IMR-90 (cell line): Measurements from ENCODE around the gene ASTN2. TPM values are rescaled to one million over a fixed set of nuclear protein-coding genes. Genes with fewer than 3 reads are reported as not detected.

Experiments used
- ATAC-seq: fragments of 200-7000 bp; cut with Tn5 transposase; 2 replicates; pipeline ENCODE4 v1.9.1; 2020; ENCODE audit warnings: low read depth, mild to moderate bottlenecking, moderate library complexity
- BruUV-seq: library from RNA; stranded (reverse); fragments of 400-500 nt; replicated peaks from 2 replicates; lab custom pipeline; 2021; lab: Mats Ljungman, UMichigan
- CTCF ChIA-PET: fragments of 300-600 bp; formaldehyde crosslinking; extraction: SDS; loops from one replicate; lab custom pipeline; 2021; ENCODE audit warnings: antibody characterized with exemption; lab: Yijun Ruan, JAX
- POLR2A ChIA-PET: fragments of 300-600 bp; sonication (Branson Sonifier 250); formaldehyde crosslinking; loops from one replicate; lab custom pipeline; 2022; ENCODE audit warnings: antibody characterized with exemption; ENCODE audit not compliant: unreplicated experiment; lab: Charles Lee
- DNase-seq: peaks from one replicate; pipeline ENCODE4 v3.0.0; 2013
- H2AFZ ChIP-seq: replicated peaks from 2 replicates; pipeline ENCODE3; 2013; ENCODE audit warnings: low read length, mild to moderate bottlenecking; ENCODE audit not compliant: poor library complexity
- H2AK5ac ChIP-seq: 2 replicates; pipeline ENCODE4 v1.6.1; 2013; ENCODE audit warnings: low read depth, low read length, inconsistent platforms
- H2AK9ac ChIP-seq: replicated peaks from 2 replicates; pipeline ENCODE3; 2013; ENCODE audit warnings: mild to moderate bottlenecking, low read depth, low read length, moderate library complexity; ENCODE audit not compliant: poor library complexity
- H2BK120ac ChIP-seq: 2 replicates; pipeline ENCODE4 v1.6.1; 2013; ENCODE audit warnings: low read depth, low read length, inconsistent platforms
- H2BK15ac ChIP-seq: 3 replicates; pipeline ENCODE4 v1.6.1; 2013; ENCODE audit warnings: low read depth, low read length, inconsistent platforms
- H2BK20ac ChIP-seq: 2 replicates; pipeline ENCODE4 v1.6.1; 2013; ENCODE audit warnings: low read depth, mild to moderate bottlenecking, inconsistent platforms, low read length, moderate library complexity
- H2BK5ac ChIP-seq: 2 replicates; pipeline ENCODE4 v1.6.1; 2013; ENCODE audit warnings: mild to moderate bottlenecking, low read depth, low read length, inconsistent platforms; ENCODE audit not compliant: poor library complexity, severe bottlenecking
- H3K14ac ChIP-seq: replicated peaks from 2 replicates; pipeline ENCODE4 v1.6.1; 2013; ENCODE audit warnings: low read depth, low read length, inconsistent platforms
- H3K18ac ChIP-seq: 2 replicates; pipeline ENCODE4 v1.6.1; 2013; ENCODE audit warnings: low read depth, low read length, control low read depth
- H3K23ac ChIP-seq: 2 replicates; pipeline ENCODE4 v1.6.1; 2013; ENCODE audit warnings: low read depth, low read length, inconsistent platforms
- H3K27ac ChIP-seq: 2 replicates; pipeline ENCODE4 v1.5.1; 2013; ENCODE audit warnings: mild to moderate bottlenecking, control low read depth, low read length; ENCODE audit not compliant: insufficient read depth
- H3K27me3 ChIP-seq: 2 replicates; pipeline ENCODE4 v1.6.1; 2013; ENCODE audit warnings: low read length; ENCODE audit not compliant: control insufficient read depth, insufficient read depth
- H3K36me3 ChIP-seq: 2 replicates; pipeline ENCODE4 v1.6.1; 2013; ENCODE audit warnings: low read length, mixed read lengths; ENCODE audit not compliant: control insufficient read depth, insufficient read depth
- H3K4ac ChIP-seq: 2 replicates; pipeline ENCODE4 v1.6.1; 2013; ENCODE audit warnings: low read depth, low read length, inconsistent platforms
- H3K4me1 ChIP-seq: 2 replicates; pipeline ENCODE4 v1.6.1; 2013; ENCODE audit warnings: low read length, mixed read lengths; ENCODE audit not compliant: control insufficient read depth, insufficient read depth
- H3K4me2 ChIP-seq: 2 replicates; pipeline ENCODE4 v1.6.1; 2013; ENCODE audit warnings: low read depth, mild to moderate bottlenecking, control low read depth, low read length, moderate library complexity
- H3K4me3 ChIP-seq: 2 replicates; pipeline ENCODE4 v1.5.1; 2013; ENCODE audit warnings: low read depth, mild to moderate bottlenecking, control low read depth, low read length, moderate library complexity; ENCODE audit not compliant: insufficient read depth
- H3K56ac ChIP-seq: 2 replicates; pipeline ENCODE4 v1.6.1; 2013; ENCODE audit warnings: low read length, inconsistent platforms; ENCODE audit not compliant: insufficient read depth; ENCODE audit errors: extremely low read depth
- H3K79me1 ChIP-seq, 2 experiments: 2 replicates each; pipeline ENCODE4 v1.6.1; 2013; ENCODE audit warnings: low read length in 2 of 2, inconsistent platforms in 1 of 2, low read depth in 1 of 2
- H3K9ac ChIP-seq: 2 replicates; pipeline ENCODE4 v1.6.1; 2013; ENCODE audit warnings: low read depth, low read length, control low read depth
- H3K9me1 ChIP-seq: 2 replicates; pipeline ENCODE4 v1.6.1; 2013; ENCODE audit warnings: low read length, inconsistent platforms; ENCODE audit not compliant: insufficient read depth
- H3K9me3 ChIP-seq: 2 replicates; pipeline ENCODE4 v1.6.1; 2013; ENCODE audit warnings: low read length; ENCODE audit not compliant: control insufficient read depth, insufficient read depth
- H4K20me1 ChIP-seq: 2 replicates; pipeline ENCODE4 v1.6.1; 2013; ENCODE audit warnings: low read length, inconsistent platforms; ENCODE audit not compliant: insufficient read depth
- H4K5ac ChIP-seq: 2 replicates; pipeline ENCODE4 v1.6.1; 2013; ENCODE audit warnings: mild to moderate bottlenecking, low read depth, low read length, control low read depth
- H4K8ac ChIP-seq, 2 experiments: 2 replicates each; pipeline ENCODE4 v1.6.1; 2013; ENCODE audit warnings: low read depth in 2 of 2, low read length in 2 of 2, control low read depth in 1 of 2, inconsistent platforms in 1 of 2
- H4K91ac ChIP-seq: 2 replicates; pipeline ENCODE4 v1.6.1; 2013; ENCODE audit warnings: low read depth, low read length, inconsistent platforms; ENCODE audit not compliant: insufficient read depth
- CHD1 ChIP-seq: IDR thresholded peaks from 2 replicates; pipeline ENCODE4 v1.6.1; 2012; ENCODE audit warnings: low read depth, low read length, improper control_type of control experiment
- FOS ChIP-seq: fragments of 150-350 bp; IDR thresholded peaks from 2 replicates; pipeline ENCODE4 v1.6.1; 2016; ENCODE audit warnings: low read depth, low read length
- MAFK ChIP-seq: IDR thresholded peaks from 2 replicates; pipeline ENCODE4 v1.6.1; 2012; ENCODE audit warnings: low read depth, low read length, improper control_type of control experiment
- POLR2A ChIP-seq: IDR thresholded peaks from 2 replicates; pipeline ENCODE4 v1.6.1; 2012; ENCODE audit warnings: mild to moderate bottlenecking, low read depth, low read length
- RCOR1 ChIP-seq: IDR thresholded peaks from 2 replicates; pipeline ENCODE4 v1.6.1; 2012; ENCODE audit warnings: mild to moderate bottlenecking, low read length, improper control_type of control experiment; ENCODE audit not compliant: insufficient replicate concordance
- RFX5 ChIP-seq: IDR thresholded peaks from 2 replicates; pipeline ENCODE4 v1.8.0; 2012; ENCODE audit warnings: low read depth, mild to moderate bottlenecking, low read length, moderate library complexity
- dilution Hi-C: fragments of 300-500 bp; cut with HindIII; formaldehyde crosslinking; loops from one replicate; pipeline ENCODE4 v1.14.3; 2018; ENCODE audit warnings: low sequenced_read_pairs; ENCODE audit not compliant: unreplicated experiment
- in situ Hi-C: fragments of 300-500 bp; cut with MboI; formaldehyde crosslinking; loops from 3 replicates; pipeline ENCODE4 v1.14.3; 2019; ENCODE audit warnings: low sequenced_read_pairs, inconsistent platforms, mixed read lengths
- intact Hi-C: fragments of 100-400 bp; cut with micrococcal nuclease; formaldehyde crosslinking; loops from 2 replicates; pipeline ENCODE4 v1.10.0; 2022
- polyA plus RNA-seq, 3 experiments: library from polyadenylated mRNA; depleted of rRNA; stranded (reverse); fragments of >200 nt; gene quantifications; 2 replicates each; pipeline ENCODE4 v1.2.3, GENCODE V29; 2012; ENCODE audit warnings: low replicate concordance in 1 of 3
- total RNA-seq: library from RNA; depleted of rRNA; stranded (reverse); fragments of >200 nt; gene quantifications from 2 replicates; pipeline ENCODE4 v1.2.3, GENCODE V29; 2012
- TF ChIP-seq, protein P1 (sequence below): conservative IDR thresholded peaks from 2 replicates; pipeline ENCODE4 v1.5.1; 2012; ENCODE audit warnings: mild to moderate bottlenecking, low read depth, low read length, improper control_type of control experiment

ASTN2 gene
- total and polyA plus RNA-seq, 2 of the 4 experiments (the other 2 are of a cell fraction) = 3.8 to 6.8 TPM

DNA sequence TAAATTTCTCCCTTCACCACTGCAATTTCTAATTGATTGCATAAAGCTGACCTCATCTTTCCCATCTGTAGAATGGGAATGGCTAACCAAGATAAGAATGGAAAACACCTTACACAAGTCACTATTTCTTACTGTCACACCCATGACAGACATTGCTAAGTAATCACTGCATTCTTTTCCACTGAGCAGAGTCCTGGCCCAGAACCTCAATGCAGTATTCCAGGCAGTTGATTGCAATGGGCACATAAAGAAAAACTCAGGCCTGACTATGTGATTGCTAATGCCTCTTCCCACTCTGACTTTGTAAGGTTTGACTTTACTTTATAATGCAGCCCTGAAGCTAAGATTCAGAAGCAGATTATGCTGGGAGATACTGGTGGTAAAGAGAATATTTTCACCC lies 698.4 kb downstream of the ASTN2 start:
- dilution Hi-C loops = no loop called here
- CTCF ChIA-PET = interaction anchor here (1.4 kb wide), 1 partner anchor 20 kb away, joined by 4 read pairs; no protein-coding TSS in a partner anchor
- in situ Hi-C loops = no loop called here

More for the DNA sequence above, 698.4 kb downstream of the ASTN2 start:
- H4K91ac ChIP-seq = no peak overlapping the region
- no peak overlapping the region for H2BK20ac ChIP-seq
- no peaks in the 10 kb centered on the region for H3K79me1 ChIP-seq
- TF ChIP-seq FOS (no peak), POLR2A (no peak), CHD1 (no peak), RCOR1 (no peak), RFX5 (no peak), MAFK (no peak)
- TF ChIP-seq, protein P1, sequence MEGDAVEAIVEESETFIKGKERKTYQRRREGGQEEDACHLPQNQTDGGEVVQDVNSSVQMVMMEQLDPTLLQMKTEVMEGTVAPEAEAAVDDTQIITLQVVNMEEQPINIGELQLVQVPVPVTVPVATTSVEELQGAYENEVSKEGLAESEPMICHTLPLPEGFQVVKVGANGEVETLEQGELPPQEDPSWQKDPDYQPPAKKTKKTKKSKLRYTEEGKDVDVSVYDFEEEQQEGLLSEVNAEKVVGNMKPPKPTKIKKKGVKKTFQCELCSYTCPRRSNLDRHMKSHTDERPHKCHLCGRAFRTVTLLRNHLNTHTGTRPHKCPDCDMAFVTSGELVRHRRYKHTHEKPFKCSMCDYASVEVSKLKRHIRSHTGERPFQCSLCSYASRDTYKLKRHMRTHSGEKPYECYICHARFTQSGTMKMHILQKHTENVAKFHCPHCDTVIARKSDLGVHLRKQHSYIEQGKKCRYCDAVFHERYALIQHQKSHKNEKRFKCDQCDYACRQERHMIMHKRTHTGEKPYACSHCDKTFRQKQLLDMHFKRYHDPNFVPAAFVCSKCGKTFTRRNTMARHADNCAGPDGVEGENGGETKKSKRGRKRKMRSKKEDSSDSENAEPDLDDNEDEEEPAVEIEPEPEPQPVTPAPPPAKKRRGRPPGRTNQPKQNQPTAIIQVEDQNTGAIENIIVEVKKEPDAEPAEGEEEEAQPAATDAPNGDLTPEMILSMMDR = no peak
- H3K9me3 ChIP-seq = no peaks in the 10 kb centered on the region
- DNase-seq (no peak), ATAC-seq (no peak)
- no peak overlapping the region for H2AK9ac ChIP-seq
- no peak overlapping the region for H3K4me2 ChIP-seq
- H4K5ac ChIP-seq = no peak overlapping the region
- H2BK5ac ChIP-seq = no peak overlapping the region
- H3K27ac ChIP-seq = no peak overlapping the region
- no peak overlapping the region for H2AK5ac ChIP-seq
- H3K23ac ChIP-seq = no peak overlapping the region
- H4K8ac ChIP-seq = no peak overlapping the region
- no peak overlapping the region for H2AFZ ChIP-seq
- POLR2A ChIA-PET = no interaction called here
- no peaks in the 10 kb centered on the region for H3K4me1 ChIP-seq
- no peaks in the 10 kb centered on the region for H4K20me1 ChIP-seq
- no peak overlapping the region for H3K4ac ChIP-seq
- no peak overlapping the region for H3K56ac ChIP-seq
- H2BK120ac ChIP-seq = no peak overlapping the region
- intact Hi-C loops = no loop called here
- BruUV-seq = no TSS peak
- H3K18ac ChIP-seq = no peak overlapping the region
- H2BK15ac ChIP-seq = no peak overlapping the region
- 0 out of 2 replicates have a peak, but pooled peaks cover under 1% of the 10 kb centered on the region for H3K27me3 ChIP-seq
- no peaks in the 10 kb centered on the region for H3K36me3 ChIP-seq
- H3K9me1 ChIP-seq = no peaks in the 10 kb centered on the region
- no peak overlapping the region for H3K14ac ChIP-seq
- no peak overlapping the region for H3K9ac ChIP-seq
- no peak overlapping the region for H3K4me3 ChIP-seq
